Parathyroid adenoma (tissue), 2 donors: ENCODE measurements around the gene CELA3A.
A peak's percentile ranks its signal among the peaks of the same experiment; 100 is the strongest.

Experiments
- H2AFZ ChIP-seq: fragments of 300-600 bp; sonication (generic); one replicate; pipeline ENCODE4 v1.7.0; 2017; ENCODE audit warnings: antibody characterized with exemption, mild to moderate bottlenecking
- H3K27ac ChIP-seq: fragments of 300-600 bp; sonication (generic); one replicate; pipeline ENCODE4 v1.7.0; 2017
- H3K27me3 ChIP-seq: fragments of 300-600 bp; sonication (generic); one replicate; pipeline ENCODE4 v1.7.0; 2017; ENCODE audit warnings: low read length; ENCODE audit not compliant: control insufficient read depth, insufficient read depth
- H3K36me3 ChIP-seq: fragments of 300-600 bp; sonication (generic); one replicate; pipeline ENCODE4 v1.7.0; 2017; ENCODE audit warnings: low read length; ENCODE audit not compliant: control insufficient read depth, insufficient read depth
- H3K4me1 ChIP-seq: fragments of 300-600 bp; sonication (generic); one replicate; pipeline ENCODE4 v1.7.0; 2017; ENCODE audit warnings: control low read depth
- H3K4me2 ChIP-seq: fragments of 300-600 bp; sonication (generic); one replicate; pipeline ENCODE4 v1.7.0; 2017; ENCODE audit warnings: low read length
- H3K4me3 ChIP-seq: fragments of 300-600 bp; sonication (generic); one replicate; pipeline ENCODE4 v1.7.0; 2017; ENCODE audit warnings: low read depth, low read length
- H3K79me2 ChIP-seq: fragments of 300-600 bp; sonication (generic); one replicate; pipeline ENCODE4 v1.7.0; 2017; ENCODE audit warnings: control low read depth
- H3K9ac ChIP-seq: fragments of 300-600 bp; sonication (generic); one replicate; pipeline ENCODE4 v1.7.0; 2017; ENCODE audit warnings: mild to moderate bottlenecking
- H3K9me3 ChIP-seq: fragments of 300-600 bp; sonication (generic); one replicate; pipeline ENCODE4 v1.7.0; 2017; ENCODE audit warnings: low read length; ENCODE audit not compliant: control insufficient read depth
- TF ChIP-seq, protein P1 (sequence below): fragments of 300-600 bp; sonication (generic); IDR thresholded peaks from one replicate; pipeline ENCODE4 v1.7.0; 2017; ENCODE audit warnings: antibody characterized with exemption, mild to moderate bottlenecking
- donor health status: primary hyperparathyroidism.

The CELA3A gene

DNA sequence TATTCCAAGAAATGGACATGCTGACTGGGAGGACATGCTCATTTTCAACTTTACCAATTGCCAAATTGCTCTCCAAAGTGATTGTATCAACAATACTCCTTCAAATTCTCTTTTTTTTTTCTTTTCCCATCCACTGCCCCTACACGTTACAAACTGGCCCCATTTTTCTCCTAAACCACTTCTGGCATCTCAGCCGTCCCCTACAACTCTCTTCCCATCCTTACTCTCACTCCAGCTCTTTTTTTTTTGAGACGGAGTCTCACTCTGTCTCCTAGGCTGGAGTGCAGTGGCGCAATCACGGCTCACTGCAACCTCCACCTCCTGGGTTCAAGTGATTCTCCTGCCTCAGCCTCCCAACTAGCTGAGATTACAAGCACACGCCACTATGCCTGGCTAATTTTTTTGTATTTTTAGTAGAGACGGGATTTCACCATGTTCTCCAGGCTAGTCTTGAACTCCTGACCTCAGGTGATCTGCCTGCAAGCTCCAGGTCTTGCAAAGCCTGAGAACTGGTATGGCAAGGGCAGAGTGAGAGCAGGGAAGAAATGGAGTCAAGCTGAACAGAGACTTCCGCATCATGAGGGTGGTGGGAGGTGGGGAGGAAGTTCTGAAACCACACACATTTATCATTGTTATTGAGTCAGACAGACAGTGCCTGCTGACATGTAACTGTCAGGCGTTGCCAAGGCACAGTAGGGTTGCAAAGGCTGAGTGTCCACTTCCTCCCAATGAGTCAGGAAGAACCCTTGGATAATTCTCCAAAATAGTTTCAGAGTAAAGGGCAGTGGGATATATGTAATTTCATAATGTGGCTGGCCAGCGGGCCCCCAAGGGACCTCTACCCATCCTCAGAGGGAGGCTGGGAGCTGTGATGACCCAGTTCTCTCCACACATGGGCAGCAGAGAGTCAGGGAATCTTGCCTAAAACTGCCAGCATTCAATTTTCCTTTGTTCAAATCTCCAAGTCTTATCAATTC, 17.4 kb downstream of the CELA3A start:
- Histone ChIP-seq H3K79me2 (no peaks in the 10 kb centered on the region), H3K27ac (no peak overlapping the region), H3K4me3 (no peak overlapping the region), H3K4me2 (no peak overlapping the region), H3K27me3 (no peaks in the 10 kb centered on the region), H2AFZ (no peak overlapping the region), H3K36me3 (no peaks in the 10 kb centered on the region), H3K9me3 (no peaks in the 10 kb centered on the region), H3K9ac (no peak overlapping the region), H3K4me1 (no peaks in the 10 kb centered on the region)
- TF ChIP-seq, protein P1, sequence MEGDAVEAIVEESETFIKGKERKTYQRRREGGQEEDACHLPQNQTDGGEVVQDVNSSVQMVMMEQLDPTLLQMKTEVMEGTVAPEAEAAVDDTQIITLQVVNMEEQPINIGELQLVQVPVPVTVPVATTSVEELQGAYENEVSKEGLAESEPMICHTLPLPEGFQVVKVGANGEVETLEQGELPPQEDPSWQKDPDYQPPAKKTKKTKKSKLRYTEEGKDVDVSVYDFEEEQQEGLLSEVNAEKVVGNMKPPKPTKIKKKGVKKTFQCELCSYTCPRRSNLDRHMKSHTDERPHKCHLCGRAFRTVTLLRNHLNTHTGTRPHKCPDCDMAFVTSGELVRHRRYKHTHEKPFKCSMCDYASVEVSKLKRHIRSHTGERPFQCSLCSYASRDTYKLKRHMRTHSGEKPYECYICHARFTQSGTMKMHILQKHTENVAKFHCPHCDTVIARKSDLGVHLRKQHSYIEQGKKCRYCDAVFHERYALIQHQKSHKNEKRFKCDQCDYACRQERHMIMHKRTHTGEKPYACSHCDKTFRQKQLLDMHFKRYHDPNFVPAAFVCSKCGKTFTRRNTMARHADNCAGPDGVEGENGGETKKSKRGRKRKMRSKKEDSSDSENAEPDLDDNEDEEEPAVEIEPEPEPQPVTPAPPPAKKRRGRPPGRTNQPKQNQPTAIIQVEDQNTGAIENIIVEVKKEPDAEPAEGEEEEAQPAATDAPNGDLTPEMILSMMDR = no peak

DNA sequence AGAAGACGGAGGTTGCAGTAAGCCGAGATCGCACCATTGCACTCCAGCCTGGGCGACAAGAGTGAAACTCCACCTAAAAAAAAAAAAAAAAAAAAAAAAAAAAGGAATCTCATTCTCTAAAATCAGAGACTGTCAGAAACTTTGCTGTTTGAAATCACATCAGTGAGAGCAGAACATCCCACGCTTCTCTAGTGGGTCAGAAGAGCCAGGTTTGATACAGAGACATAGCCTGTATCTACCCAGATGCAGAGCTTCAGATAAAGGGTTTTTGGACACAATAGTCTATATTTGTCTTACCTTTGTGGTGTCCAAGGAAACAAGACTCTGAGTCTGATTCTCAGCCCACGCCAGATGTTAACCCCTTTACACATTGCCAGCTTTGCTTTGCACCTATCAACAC, 19.6 kb downstream of the CELA3A start:
- Histone ChIP-seq H3K4me2 (no peak overlapping the region), H3K4me3 (no peak overlapping the region), H3K27ac (no peak overlapping the region), H3K79me2 (no peaks in the 10 kb centered on the region), H3K4me1 (no peaks in the 10 kb centered on the region), H3K36me3 (no peaks in the 10 kb centered on the region), H3K9me3 (no peaks in the 10 kb centered on the region), H3K9ac (no peak overlapping the region), H3K27me3 (no peaks in the 10 kb centered on the region), H2AFZ (no peak overlapping the region)
- TF ChIP-seq, protein P1 = no peak

DNA sequence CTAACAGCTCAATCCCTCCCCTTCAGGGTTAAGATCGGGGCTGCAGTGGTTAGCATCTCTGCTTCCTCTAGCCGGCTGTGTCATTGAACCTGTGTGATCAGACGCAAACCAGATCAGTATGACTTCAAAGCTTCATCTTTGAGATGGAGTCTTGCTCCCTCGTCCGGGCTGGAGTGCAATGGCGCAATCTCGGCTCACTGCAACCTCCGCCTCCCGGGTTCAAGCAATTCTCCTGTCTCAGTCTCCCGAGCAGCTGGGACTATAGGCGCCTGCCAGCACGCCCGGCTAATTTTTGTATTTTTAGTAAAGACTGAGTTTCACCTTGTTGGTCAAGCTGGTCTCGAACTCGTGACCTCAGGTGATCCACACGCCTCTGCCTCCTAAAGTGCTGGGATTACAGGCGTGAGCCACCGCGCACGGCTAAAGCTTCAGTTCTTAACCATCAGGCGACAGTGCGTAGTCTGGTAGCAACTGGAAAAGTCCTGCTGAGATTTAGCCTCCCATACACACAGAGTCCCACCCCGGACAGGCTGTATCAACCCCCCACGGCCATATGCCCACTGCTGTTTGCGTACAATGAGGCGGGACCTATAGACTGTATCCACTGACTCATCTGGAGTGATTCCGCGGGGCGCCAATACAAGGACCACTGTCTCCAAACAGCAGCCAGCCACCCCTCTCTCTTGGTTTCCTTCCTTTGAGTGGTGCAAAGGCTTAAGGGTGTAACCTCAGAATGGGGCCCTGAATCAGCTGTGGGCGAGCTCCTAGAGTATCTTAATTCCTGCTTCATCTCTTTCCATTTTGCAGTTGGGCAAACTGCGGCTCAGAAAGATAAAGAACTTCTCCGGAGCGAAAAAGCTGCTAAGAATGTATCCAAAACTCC, 23.3 kb downstream of the CELA3A start:
- Histone ChIP-seq H3K27me3 (no peaks in the 10 kb centered on the region), H3K27ac (peak overlapping the region; percentile 92), H3K4me1 (no peaks in the 10 kb centered on the region), H3K36me3 (no peaks in the 10 kb centered on the region), H2AFZ (peak overlapping the region; percentile 93), H3K4me2 (peak overlapping the region; percentile 71), H3K9me3 (no peaks in the 10 kb centered on the region), H3K9ac (no peak overlapping the region), H3K4me3 (peak overlapping the region; percentile 99), H3K79me2 (no peaks in the 10 kb centered on the region)
- TF ChIP-seq, protein P1 = no peak

DNA sequence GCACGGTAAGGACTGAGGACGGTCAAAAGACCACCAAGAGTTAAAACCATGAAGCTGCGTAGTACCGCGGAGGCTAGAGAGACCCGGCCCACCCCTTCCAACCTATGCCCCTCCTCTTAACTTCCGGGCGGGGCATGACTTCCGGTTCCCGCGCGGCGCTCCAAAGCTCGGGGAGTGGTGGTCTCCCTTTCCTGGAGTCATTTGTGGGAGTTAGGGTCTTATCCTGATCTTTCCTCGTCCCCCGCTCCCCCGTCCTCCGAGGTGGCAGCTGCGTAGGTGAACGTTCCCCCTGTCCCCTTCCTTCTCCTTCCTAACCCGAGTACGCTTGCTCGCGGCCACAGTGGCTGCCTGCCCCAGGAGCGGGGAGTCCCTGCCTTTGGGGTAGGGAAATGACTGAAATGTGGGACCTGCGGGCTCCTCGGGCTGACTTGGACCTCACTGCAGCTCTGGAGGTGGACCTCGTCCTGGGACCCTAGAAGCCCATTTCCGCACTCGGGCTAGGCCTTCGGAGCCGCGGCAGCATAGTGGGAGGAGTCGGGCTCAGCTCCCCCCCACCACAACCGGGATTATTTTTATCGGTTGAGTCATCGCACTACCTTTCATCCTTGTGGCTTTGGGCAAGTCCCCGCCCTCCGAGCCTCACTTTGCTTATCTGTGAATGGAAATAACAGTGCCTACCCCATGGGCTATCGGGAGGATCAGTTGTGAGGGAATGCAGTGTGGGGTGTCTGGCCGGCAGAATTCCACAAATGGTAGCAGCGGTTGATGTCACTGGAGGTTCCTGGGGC, 24.1 kb downstream of the CELA3A start:
- H3K27ac ChIP-seq = peak overlapping the region; percentile 92
- TF ChIP-seq, protein P1 = no peak
- peak overlapping the region; percentile 99 for H3K4me3 ChIP-seq
- H3K4me1 ChIP-seq = no peaks in the 10 kb centered on the region
- H3K36me3 ChIP-seq = no peaks in the 10 kb centered on the region
- peak overlapping the region; percentile 93 for H2AFZ ChIP-seq
- H3K79me2 ChIP-seq = no peaks in the 10 kb centered on the region
- no peaks in the 10 kb centered on the region for H3K9me3 ChIP-seq
- H3K4me2 ChIP-seq = peak overlapping the region; percentile 71
- peak overlapping the region; percentile 72 for H3K9ac ChIP-seq
- H3K27me3 ChIP-seq = no peaks in the 10 kb centered on the region
